ENCODE results near the gene ZNF274. TPM values are rescaled to one million over a fixed set of nuclear protein-coding genes. Genes with fewer than 3 reads are reported as not detected.
A peak's percentile ranks its signal among the peaks of the same experiment; 100 is the strongest.

The ZNF274 gene
- total and polyA plus RNA-seq, 9 of the 15 experiments (the other 6 are each of a cell fraction or from before 2014, with no cell fraction given), result 5.2 to 37.0 (median 28.1) TPM

DNA sequence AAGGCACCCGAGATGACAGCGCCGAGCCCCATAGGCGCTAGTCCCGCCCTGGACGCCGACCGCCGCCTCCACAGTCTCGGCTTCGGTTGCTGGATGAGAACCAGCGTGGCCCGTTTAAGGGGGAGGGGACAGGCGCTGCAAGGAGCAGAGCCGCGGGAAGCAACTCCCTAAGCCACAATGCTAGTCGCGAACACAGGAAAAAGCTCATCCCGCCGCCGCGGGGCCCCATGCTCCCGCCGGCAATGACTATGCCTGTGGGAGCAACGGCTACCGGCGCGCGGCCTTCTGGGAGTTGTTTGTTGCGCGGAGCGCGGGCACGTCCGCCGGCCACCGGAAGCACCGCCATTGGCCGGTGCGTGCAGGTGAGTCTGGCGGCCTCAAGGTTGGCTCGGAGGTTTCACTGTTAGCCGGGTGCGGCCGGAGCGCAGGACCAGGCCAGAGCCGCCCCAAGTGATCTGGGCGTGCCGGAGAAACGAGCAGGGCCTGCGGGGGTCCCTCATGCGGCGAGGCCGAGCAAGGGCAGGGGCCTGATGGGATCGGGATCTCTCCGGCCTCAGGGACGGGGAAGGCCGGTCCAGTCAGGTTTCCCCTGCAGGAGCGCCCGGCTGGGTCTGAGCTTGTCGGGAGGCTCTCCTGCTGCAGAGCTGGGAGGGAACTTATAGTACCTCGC is 45.9 kb downstream of the ZNF274 start, which contains the start of gene ZNF544 (continued):
- TF ChIP-seq KLF13 (tag; IDR thresholded peaks at IDR 0.05; ENCODE audit: borderline replicate concordance, low read depth) (no peak), HMG20B (CRISPR knock-in tag; IDR thresholded peaks at IDR 0.05) (no peak), TCF15 (CRISPR knock-in tag; IDR thresholded peaks at IDR 0.05) (no peak), MIER1 (IDR thresholded peaks at IDR 0.05; ENCODE audit: low read depth) (no peak), HMGXB4 (CRISPR knock-in tag; IDR thresholded peaks at IDR 0.05) (no peak), ZNF311 (CRISPR knock-in tag; IDR thresholded peaks at IDR 0.05) (no peak), SIRT6 (IDR thresholded peaks at IDR 0.05; ENCODE audit: low read depth, low read length) (no peak), NCOA6 (IDR thresholded peaks at IDR 0.05) (no peak), ZC3H4 (CRISPR knock-in tag; IDR thresholded peaks at IDR 0.05; ENCODE audit: borderline replicate concordance) (0 out of 2 replicates have a peak, but pooled peaks have one; percentile 65), SIN3B (IDR thresholded peaks at IDR 0.05; ENCODE audit: low read depth) (peak; percentile 22), NEUROD1 (IDR thresholded peaks at IDR 0.05; ENCODE audit: borderline replicate concordance, low read depth, low read length, partially characterized antibody) (no peak), YBX1 (IDR thresholded peaks at IDR 0.05) (no peak), ZBTB5 (IDR thresholded peaks at IDR 0.05) (no peak), SETDB1 (IDR thresholded peaks at IDR 0.05; ENCODE audit: low read length) (no peak), ZNF282 (CRISPR knock-in tag; IDR thresholded peaks at IDR 0.05) (no peak), ZNF324 (CRISPR knock-in tag; IDR thresholded peaks at IDR 0.05) (no peak), KDM2B (CRISPR knock-in tag; IDR thresholded peaks at IDR 0.05) (no peak), MBD1 (CRISPR knock-in tag; IDR thresholded peaks at IDR 0.05) (no peak)
- TF ChIP-seq, protein P1, sequence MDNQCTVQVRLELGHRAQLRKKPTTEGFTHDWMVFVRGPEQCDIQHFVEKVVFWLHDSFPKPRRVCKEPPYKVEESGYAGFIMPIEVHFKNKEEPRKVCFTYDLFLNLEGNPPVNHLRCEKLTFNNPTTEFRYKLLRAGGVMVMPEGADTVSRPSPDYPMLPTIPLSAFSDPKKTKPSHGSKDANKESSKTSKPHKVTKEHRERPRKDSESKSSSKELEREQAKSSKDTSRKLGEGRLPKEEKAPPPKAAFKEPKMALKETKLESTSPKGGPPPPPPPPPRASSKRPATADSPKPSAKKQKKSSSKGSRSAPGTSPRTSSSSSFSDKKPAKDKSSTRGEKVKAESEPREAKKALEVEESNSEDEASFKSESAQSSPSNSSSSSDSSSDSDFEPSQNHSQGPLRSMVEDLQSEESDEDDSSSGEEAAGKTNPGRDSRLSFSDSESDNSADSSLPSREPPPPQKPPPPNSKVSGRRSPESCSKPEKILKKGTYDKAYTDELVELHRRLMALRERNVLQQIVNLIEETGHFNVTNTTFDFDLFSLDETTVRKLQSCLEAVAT (IDR thresholded peaks at IDR 0.05), result no peak
- TF ChIP-seq, protein P2, sequence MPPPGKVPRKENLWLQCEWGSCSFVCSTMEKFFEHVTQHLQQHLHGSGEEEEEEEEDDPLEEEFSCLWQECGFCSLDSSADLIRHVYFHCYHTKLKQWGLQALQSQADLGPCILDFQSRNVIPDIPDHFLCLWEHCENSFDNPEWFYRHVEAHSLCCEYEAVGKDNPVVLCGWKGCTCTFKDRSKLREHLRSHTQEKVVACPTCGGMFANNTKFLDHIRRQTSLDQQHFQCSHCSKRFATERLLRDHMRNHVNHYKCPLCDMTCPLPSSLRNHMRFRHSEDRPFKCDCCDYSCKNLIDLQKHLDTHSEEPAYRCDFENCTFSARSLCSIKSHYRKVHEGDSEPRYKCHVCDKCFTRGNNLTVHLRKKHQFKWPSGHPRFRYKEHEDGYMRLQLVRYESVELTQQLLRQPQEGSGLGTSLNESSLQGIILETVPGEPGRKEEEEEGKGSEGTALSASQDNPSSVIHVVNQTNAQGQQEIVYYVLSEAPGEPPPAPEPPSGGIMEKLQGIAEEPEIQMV (tag; conservative IDR thresholded peaks at IDR 0.05; ENCODE audit: low read depth), result no peak
